IPS-18a (cell line): ENCODE measurements around the gene DEDD.
A peak's percentile ranks its signal among the peaks of the same experiment; 100 is the strongest.

Source experiments
- H3K27ac ChIP-seq: one replicate; pipeline ENCODE4 v1.5.1; 2013; ENCODE audit warnings: low read length
- H3K27me3 ChIP-seq: one replicate; pipeline ENCODE4 v1.6.1; 2013; ENCODE audit warnings: mild to moderate bottlenecking, low read length; ENCODE audit not compliant: control insufficient read depth, insufficient read depth
- H3K36me3 ChIP-seq: one replicate; pipeline ENCODE4 v1.6.1; 2013; ENCODE audit warnings: low read depth, low read length; ENCODE audit not compliant: control insufficient read depth
- H3K4me1 ChIP-seq: one replicate; pipeline ENCODE4 v1.6.1; 2013; ENCODE audit warnings: low read depth, low read length; ENCODE audit not compliant: control insufficient read depth
- H3K4me3 ChIP-seq: one replicate; pipeline ENCODE4 v1.5.1; 2013; ENCODE audit warnings: low read length
- H3K9ac ChIP-seq: one replicate; pipeline ENCODE4 v1.6.1; 2013; ENCODE audit warnings: mild to moderate bottlenecking, low read length, moderate library complexity
- H3K9me3 ChIP-seq: one replicate; pipeline ENCODE4 v1.6.1; 2013; ENCODE audit warnings: low read depth, low read length; ENCODE audit not compliant: control insufficient read depth

Gene DEDD, protein sequence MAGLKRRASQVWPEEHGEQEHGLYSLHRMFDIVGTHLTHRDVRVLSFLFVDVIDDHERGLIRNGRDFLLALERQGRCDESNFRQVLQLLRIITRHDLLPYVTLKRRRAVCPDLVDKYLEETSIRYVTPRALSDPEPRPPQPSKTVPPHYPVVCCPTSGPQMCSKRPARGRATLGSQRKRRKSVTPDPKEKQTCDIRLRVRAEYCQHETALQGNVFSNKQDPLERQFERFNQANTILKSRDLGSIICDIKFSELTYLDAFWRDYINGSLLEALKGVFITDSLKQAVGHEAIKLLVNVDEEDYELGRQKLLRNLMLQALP

GRCh38 chr1:161132410-161133219 lies at the start of gene DEDD:
DEDD (minus strand) TSS chr1:161132667; CDS start chr1:161124462, 8,205 bp downstream.
- Histone ChIP-seq H3K9ac (peak within 1 kb of the TSS; percentile 88), H3K4me1 (peaks cover 9% of the 10 kb centered on the region), H3K4me3 (peak within 1 kb of the TSS; percentile 84), H3K9me3 (no peaks in the 10 kb centered on the region), H3K27me3 (no peaks in the 10 kb centered on the region), H3K27ac (peak within 1 kb of the TSS; percentile 98), H3K36me3 (peaks cover 20% of the 10 kb centered on the region)

DNA sequence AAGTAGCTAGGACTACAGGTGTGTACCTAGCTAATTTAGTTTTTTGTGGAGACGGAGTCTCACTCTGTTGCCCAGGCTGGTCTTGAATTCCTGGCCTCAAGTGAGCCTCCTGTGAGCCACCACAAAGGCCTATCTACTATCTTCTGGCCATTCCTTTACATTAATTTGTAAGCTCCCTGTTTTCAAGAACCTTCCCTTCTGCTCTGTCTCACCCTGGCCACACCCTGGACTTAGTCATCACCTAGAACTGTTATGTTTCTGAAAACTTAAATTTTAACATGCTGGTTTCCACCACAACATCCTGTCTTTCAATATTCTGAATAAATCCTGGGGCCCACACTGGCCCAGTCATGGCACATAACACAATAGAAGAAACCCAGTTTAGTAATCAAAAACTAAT lies 49.7 kb upstream of the DEDD start:
- no peaks in the 10 kb centered on the region for H3K27me3 ChIP-seq
- H3K9me3 ChIP-seq = no peaks in the 10 kb centered on the region
- no peak overlapping the region for H3K27ac ChIP-seq
- H3K36me3 ChIP-seq = no peaks in the 10 kb centered on the region
- H3K9ac ChIP-seq = no peak overlapping the region
- H3K4me1 ChIP-seq = peaks cover 6% of the 10 kb centered on the region
- H3K4me3 ChIP-seq = no peak overlapping the region

GRCh38 chr1:161180639-161181038 lies 48.2 kb upstream of the DEDD start:
- Histone ChIP-seq H3K9me3 (no peaks in the 10 kb centered on the region), H3K4me3 (no peak overlapping the region), H3K4me1 (peaks cover 6% of the 10 kb centered on the region), H3K27me3 (no peaks in the 10 kb centered on the region), H3K36me3 (no peaks in the 10 kb centered on the region), H3K9ac (no peak overlapping the region), H3K27ac (no peak overlapping the region)

DNA sequence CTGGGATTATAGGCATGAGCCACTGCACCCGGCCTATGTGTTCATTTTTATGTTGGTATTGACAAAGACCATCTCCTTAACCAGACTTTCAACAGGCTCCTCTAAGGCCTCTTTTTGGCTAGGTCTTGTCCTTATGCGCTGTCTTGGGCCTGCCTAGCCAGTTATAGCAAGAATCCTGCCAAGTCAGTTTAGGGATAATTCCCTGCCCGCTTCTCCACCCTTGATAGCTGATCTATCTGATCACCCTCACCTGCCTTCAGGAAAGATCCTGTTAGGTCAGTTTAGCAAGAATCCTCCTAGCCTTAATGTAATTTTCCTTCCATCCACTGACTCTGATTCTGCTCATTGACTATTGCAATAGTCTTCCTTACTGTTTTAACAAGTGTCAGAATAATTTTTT lies 47.2 kb upstream of the DEDD start:
- no peak overlapping the region for H3K9ac ChIP-seq
- no peaks in the 10 kb centered on the region for H3K9me3 ChIP-seq
- no peak overlapping the region for H3K27ac ChIP-seq
- H3K27me3 ChIP-seq = no peaks in the 10 kb centered on the region
- H3K4me1 ChIP-seq = peaks cover 6% of the 10 kb centered on the region
- no peak overlapping the region for H3K4me3 ChIP-seq
- peaks cover 6% of the 10 kb centered on the region for H3K36me3 ChIP-seq

DNA sequence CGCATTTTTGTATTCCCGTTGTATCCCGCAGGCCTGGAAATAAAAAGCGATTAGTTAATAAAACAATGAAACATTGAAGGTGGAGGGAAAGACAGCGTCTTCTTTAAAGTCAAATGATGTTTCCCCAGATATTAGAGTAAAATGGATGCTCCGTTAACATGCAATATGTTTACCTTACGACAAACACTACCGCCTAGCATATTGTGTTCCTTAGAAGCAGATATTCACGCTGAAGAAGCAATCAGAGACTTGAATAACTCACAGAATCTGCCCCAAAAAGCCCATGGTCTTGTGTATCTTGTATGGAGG lies 45.4 kb upstream of the DEDD start:
- no peaks in the 10 kb centered on the region for H3K9me3 ChIP-seq
- H3K27ac ChIP-seq = peak overlapping the region; percentile 61
- H3K4me3 ChIP-seq = peak overlapping the region; percentile 93
- H3K9ac ChIP-seq = peak overlapping the region; percentile 74
- peaks cover 6% of the 10 kb centered on the region for H3K4me1 ChIP-seq
- no peaks in the 10 kb centered on the region for H3K27me3 ChIP-seq
- H3K36me3 ChIP-seq = peaks cover 20% of the 10 kb centered on the region

DNA sequence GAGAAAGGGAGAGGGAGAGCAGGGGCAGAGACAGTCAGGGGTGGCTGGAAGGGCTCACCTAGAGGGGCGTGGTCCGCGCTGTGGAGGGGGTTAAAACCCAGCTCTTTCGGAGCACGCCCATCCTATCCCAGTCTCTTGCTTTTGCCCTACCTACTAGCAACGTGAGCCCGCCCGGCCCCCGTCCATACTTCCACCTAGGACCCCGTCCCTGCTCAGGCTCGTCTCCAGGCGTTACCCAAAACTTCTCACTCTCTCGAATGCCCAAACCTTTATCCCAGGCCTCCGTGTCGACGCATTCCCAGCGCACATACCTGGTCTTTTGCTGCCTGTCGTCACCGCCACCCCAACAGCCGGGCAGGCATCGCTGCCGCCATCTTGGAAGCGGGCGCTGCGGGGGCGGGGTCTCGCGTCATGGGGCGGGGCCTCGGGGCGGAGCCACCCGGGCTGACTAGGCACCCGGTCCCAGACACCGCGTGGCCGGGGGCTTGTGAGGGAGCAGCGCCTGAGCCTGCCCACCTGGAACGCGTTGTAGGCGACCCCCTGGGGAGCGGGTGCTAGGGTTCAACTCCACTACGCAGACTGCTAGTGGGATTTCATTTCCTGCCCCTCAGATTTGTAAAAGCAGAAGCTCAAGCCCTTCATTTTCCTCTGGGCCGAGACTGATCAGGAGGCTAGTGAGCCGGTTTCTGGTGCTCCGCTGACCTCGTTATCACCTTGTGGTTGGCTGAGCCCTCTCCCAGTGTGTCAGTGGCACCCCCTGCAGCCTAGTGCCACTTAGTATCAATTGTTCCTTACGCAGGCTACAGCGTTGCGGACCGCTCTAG lies 44.9 kb upstream of the DEDD start, which contains the start of gene B4GALT3:
Gene B4GALT3 (minus strand): TSS at position 396 of the 824 bp plus-strand sequence. CDS start 1,447 bp downstream, outside the sequence.
- peaks cover 23% of the 10 kb centered on the region for H3K36me3 ChIP-seq
- H3K9ac ChIP-seq = peak within 1 kb of the TSS; percentile 74
- H3K4me3 ChIP-seq = peak within 1 kb of the TSS; percentile 93
- peak within 1 kb of the TSS; percentile 61 for H3K27ac ChIP-seq
- H3K27me3 ChIP-seq = no peaks in the 10 kb centered on the region
- no peaks in the 10 kb centered on the region for H3K9me3 ChIP-seq
- H3K4me1 ChIP-seq = peaks cover 6% of the 10 kb centered on the region

GRCh38 chr1:161176468-161177111 lies 44.1 kb upstream of the DEDD start:
- Histone ChIP-seq H3K27ac (peak overlapping the region; percentile 43), H3K9ac (peak overlapping the region; percentile 74), H3K36me3 (peaks cover 31% of the 10 kb centered on the region), H3K4me1 (peaks cover 6% of the 10 kb centered on the region), H3K4me3 (peak overlapping the region; percentile 93), H3K9me3 (no peaks in the 10 kb centered on the region), H3K27me3 (no peaks in the 10 kb centered on the region)

GRCh38 chr1:161175771-161176453 lies 43.4 kb upstream of the DEDD start:
- Histone ChIP-seq H3K27ac (no peak overlapping the region), H3K4me3 (peak overlapping the region; percentile 93), H3K9ac (no peak overlapping the region), H3K36me3 (peaks cover 34% of the 10 kb centered on the region), H3K27me3 (no peaks in the 10 kb centered on the region), H3K9me3 (no peaks in the 10 kb centered on the region), H3K4me1 (peaks cover 6% of the 10 kb centered on the region)

- Histone ChIP-seq H3K27me3 (no peaks in the 10 kb centered on the region), H3K36me3 (peaks cover 41% of the 10 kb centered on the region), H3K9me3 (no peaks in the 10 kb centered on the region), H3K4me1 (peaks cover 6% of the 10 kb centered on the region), H3K9ac (no peak overlapping the region), H3K4me3 (no peak overlapping the region), H3K27ac (no peak overlapping the region)
Measured at GRCh38 chr1:161174911-161175310, 42.4 kb upstream of the DEDD start.

DNA sequence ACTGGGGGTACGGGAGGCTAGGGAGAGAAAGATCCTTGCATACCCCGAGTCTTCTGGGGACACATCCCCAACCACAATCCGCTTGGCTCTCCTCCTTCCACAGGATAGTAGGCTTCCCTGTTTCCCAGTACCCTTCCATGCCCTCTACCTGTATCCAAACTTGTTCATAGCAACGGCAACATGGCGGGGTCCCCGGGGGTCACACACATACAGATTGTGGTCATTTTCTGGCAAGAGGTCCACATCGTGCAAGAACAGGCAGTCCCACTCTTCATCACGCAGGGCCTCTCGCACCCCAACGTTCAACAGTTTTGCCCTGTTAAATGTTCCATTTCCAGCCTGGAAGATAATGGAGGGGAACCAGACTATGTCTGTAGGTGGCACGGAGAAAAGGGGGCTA lies 41.2 kb upstream of the DEDD start:
- H3K36me3 ChIP-seq = peaks cover 47% of the 10 kb centered on the region

More for the DNA sequence above, 41.2 kb upstream of the DEDD start:
- Histone ChIP-seq H3K4me1 (peaks cover 6% of the 10 kb centered on the region), H3K9me3 (no peaks in the 10 kb centered on the region), H3K9ac (no peak overlapping the region), H3K27me3 (no peaks in the 10 kb centered on the region), H3K4me3 (no peak overlapping the region), H3K27ac (no peak overlapping the region)
